Measurements from ENCODE around the gene ASB2.

Gene ASB2

DNA sequence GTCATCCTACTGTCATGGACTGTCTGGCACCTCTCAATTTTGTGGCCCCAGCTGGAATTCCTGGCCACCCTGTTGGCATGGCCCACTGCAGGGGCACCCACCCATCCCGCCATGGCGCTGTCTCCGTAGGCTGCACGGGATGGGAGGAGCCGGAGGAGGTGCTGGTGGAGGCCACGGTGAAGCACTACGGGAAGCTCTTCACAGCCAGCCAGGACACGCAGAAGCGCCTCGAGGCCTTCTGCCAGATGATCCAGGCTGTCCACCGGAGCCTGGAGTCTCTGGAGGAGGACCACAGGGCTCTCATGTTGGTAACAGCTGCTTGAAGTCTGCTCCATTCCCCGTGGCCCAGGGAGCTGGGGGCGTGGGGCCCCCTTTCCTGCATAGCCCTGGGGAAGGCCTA lies 24.6 kb upstream of the ASB2 start:
- no peak for DNase-seq

DNA sequence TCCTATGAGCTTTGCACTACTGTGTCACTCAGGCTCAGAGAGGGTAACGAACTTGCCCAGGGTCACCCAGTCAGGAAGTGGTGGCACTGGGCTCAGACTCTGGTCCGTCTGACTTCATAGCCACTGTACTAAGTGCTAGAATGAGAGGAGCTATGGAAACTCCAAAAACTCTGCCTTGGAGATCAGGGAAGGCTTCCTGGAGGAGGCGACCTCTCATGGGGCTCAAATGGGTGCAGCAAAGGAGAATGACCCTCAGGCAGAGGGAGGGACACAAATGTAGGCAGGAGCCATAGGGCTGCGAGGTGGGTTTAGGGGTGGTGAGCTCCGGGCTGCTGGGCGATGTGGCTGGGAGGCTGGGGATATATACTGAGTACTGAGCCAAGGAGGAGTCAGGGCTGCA lies 23.9 kb upstream of the ASB2 start:
- no peak for DNase-seq

DNA sequence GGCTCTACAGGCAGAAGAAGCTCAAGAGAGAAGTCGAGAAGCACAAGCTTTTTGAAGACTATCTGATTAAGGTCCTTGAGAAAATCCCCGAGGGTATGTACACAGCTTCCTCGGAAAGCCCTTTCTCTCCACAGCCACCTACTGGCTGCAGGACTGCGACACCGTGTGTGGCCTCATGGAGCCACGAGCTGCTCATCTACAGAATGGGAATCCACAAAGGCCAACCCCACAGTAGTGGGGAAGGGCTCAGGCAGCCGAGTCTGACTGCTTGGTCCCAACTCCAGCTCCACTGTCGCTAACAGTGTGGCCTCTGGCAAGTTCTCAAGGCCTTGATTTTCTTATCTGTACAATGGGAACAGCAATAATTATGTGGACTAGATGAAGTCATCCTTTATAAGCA lies 23.2 kb upstream of the ASB2 start:
- no peak for DNase-seq

DNA sequence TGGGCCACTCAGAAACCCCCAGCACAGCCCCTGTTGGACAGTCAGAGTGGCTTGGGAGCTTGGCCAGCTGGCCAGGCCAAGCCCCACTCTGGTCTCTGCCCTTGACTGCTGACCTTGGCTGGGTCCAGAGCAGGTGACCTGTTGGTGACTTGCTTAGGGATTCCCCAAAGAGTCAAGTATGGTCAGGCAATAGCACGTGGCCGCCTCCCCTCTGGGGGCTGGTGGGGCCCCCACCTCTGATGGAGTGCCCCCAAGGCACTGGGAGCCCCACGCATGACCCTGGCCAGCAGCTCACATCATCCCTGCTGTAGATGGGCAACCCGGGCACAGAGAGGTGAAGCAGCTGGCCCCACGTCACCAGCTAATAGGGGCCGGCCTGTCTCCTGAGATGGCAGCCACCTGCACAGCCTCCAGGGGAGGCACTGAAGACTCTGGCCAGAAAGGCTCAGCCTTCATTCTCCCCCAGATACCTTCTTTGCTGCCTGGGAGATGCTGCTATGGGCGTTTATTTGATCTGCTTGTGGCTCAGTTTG lies 22.6 kb upstream of the ASB2 start:
- no peak for DNase-seq

DNA sequence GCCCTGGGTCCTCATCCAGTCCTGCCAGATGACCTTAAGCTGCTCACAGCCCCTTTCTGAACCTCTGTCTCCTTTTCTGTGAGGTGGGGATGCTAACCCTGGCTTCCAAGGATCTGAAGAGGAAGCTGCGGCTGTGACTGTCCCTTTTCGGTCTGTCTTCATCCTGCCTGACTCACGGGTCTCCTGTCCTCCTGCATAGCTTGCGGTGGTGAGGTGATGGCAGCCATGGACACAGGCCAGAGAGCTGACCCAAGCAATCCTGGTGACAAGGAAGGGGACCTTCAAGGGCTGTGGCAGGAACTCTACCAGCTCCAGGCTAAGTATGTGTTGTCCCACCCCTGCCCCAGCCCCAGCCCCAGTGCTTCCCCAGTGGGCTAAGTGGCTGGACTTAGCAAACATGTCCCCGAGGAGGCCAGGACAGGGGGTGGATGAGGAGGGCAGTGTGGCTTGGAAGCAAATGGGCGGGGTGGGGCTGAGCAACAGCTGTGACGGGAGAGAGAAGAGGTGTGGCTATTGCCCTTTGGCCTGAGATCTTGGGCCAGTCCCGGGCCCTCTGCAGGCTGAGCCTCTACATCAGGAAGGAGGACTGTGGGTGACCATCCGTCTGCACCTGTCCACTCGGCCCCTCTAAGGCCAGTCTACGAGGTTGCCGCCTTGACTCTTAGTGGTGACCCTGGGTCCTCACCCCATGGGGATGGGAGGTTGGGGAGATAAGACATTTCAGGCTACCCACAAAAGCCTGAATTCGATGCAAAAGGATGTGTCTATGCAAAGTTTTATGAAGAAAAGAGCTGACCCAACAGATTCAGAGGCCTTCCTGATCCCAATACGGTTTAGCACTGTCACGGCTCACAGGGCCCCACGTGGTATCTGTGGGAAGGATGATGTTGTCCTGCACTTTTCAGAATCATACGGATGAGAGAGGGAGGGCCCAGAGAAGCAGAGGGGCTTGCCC lies 21.8 kb upstream of the ASB2 start:
- DNase-seq, result no peak

DNA sequence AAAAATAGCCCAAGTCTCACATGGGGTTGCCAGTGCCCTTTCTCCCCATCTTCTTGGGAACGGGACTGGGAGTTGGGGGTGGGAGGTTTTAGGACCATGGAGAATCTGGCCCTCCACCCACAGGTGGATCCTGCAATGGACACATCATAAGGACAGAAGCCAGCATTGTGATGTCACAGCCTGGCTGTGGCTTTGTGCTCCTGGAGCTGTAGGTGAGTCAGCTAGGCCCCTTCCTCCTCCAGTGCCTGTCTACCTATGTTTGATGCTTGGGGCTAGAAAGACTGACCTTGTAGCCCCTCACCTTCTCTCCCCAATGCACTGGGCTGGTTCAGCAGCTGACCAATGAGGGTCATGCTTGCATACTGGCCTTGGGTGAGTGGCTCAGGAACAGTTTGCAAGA lies 20.7 kb upstream of the ASB2 start, which contains the start of gene CCDC197:
Gene CCDC197 (plus strand): TSS at position 220 of the 400 bp plus-strand sequence. CDS start 831 bp downstream, outside the sequence.
- no peak for DNase-seq

DNA sequence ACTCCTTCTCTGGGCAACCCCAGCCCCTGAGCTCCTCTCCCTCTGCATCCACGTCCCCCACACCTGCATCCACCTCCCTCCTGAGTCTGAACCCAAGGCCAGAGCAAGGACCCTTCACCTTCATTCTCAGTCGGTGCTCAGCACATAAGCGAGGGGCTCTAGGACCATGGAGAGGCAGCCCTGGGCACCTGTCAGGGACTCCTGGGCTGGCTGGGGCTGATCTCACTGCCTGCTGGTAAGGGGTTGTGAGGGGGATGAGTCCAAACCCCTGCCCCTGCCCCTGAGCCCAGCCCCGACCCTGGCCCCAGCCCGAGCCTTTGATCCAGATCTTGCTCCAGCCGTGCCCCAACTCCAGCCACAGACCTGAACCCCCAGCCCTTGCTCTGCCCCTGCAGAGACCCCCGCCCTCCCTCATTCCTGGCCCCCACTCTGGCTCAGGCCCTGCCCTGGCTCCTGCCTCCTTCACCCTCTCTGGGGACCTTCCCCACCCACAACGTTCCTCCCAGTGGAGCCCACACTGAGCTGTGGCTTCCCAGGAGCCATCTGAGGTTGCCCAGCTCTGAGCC lies 19.8 kb upstream of the ASB2 start:
- DNase-seq, result no peak

DNA sequence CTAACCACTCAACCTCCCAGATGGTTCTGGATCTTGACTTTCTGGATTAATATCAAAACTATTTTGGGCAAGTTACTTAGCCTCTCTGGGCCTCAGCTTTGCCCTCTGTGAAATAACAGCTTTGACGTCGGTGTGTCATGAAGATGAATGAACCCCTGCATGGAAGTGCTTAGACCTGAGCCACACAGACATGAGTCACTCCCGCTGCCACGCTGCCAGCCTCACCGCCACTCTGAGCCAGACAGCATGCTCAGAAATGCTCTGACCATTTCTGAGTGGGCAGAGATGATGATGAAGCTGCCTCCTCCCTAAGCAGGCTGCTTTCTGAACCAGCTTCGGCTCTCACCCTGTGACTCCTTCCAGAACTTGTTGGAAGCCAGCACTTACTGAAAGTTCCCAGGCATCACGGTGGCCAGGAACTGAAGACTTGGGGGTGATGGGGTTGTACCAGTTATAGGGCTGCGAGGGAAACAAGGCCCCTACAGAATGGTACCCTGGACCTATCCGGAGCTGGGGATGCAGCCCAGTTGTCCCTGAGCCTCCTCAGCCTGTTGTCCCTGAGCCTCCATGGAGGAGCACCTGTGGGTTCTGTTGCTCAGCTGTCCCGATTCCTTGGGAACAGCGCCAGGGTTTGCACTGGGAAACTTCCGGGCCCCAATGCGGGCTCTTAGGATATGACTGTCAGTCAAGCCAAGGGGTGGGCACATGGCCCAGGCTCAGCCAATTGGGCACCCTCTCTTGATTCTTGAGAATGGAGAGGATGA lies 18.7 kb upstream of the ASB2 start:
- DNase-seq, result no peak

DNA sequence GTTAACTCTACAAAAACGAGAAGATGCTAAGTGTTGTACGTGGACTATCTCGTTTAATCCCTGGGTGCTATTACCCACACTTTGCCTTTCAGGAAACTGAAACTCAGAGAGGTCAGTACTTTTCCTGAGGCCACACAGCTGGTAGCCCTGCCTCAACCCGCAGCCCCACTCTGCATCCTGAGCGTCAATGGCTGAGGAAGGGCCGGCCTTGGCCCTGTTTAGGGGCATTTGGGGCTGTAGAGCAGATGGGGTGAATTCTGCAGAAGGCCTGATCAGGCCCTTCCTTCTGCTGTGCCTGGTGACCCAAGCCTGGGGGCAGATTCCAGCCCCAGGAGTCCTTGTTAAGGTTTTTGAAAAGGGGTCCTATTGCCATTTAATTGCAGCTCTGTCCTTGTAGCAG lies 17.0 kb upstream of the ASB2 start:
- DNase-seq, result no peak

DNA sequence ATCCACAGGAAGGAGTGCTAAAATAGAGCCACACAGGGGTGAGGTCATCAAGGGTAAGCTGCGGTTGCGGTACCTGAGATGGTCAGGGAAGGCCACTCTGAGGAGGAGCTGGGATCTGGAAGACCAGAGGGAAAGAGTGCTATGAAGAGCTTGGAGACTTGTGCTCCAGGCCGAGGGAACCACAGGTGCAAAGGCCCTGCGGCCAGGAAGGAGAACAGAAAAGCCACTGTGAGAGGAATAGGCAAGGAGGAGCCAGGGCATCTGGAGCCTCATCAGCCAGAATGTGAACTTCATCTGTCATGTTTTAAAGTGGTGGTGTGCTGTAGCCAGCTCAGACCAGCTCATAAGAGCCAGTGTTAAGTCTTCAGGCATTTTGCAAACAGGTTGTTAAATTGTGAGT lies 15.3 kb upstream of the ASB2 start:
- no peak for DNase-seq

DNA sequence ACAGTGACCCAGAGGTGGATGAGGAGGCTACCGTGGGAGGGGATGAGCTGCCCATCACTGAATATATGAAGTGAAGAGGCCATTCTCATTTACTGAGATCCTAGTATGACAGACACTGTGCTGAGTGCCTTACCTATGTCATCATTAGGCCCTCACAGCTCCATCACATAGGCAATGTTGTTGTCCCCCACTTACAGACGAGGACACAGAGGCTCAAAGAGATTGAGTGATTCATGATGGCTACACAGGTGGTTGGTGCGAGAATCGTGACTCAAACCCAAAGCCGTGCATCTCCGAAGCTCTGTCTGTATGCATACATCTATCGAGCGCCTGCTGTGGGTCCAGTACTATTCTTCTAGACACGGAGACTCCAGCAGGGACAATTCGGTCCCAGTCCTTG lies 14.8 kb upstream of the ASB2 start:
- no peak for DNase-seq

DNA sequence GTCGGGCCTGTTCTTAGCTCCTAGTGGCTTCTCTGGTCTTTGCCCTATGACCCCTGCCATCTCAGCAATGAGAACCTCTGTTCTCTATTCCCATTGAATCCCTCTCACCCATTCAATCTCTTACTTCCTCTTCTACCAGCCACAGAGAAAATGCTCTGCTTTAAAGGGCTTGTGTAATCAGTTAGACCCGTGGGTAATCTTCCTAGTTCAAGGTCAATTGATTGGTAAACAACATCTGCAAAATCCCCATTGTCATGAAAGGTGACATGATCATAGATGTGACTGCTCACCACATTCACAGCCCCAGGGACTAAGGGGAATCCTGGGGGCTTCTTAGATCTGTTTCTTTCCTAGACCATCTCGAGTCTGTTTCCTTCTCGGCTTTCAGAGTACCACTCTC lies 13.6 kb upstream of the ASB2 start:
- DNase-seq, result no peak

DNA sequence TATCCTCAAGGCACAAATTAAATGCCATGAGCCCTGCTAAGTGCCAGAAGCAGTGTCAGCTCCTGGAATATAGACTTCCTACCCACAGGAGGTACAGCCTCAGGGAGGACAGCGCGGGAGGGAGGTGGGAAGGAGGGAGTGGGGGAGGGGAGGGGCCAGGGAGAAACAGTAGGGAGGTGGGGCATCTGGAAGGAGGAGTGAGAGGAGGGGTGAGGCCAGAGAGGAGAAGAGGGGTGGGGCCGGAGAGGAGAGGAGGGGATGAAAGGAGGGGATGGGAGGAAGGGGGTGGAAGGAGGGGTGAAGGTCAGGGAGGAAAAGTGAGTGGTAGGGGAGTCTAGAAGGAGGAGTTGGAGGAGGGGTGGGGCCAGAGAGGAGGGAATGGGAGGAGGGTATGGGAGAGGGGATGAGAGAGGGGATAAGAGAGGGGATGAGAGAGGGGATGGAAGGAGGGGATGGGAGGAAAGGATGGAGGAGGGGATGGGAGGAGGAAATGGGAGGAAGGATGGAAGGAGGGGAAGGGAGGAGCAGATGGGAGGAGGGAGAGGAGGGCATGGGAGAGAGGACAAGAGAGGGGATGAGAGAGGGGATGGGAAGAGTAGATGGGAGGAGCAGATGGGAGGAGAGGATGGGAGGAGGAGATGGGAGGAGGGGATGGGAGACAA lies 11.6 kb upstream of the ASB2 start:
- no peak for DNase-seq

DNA sequence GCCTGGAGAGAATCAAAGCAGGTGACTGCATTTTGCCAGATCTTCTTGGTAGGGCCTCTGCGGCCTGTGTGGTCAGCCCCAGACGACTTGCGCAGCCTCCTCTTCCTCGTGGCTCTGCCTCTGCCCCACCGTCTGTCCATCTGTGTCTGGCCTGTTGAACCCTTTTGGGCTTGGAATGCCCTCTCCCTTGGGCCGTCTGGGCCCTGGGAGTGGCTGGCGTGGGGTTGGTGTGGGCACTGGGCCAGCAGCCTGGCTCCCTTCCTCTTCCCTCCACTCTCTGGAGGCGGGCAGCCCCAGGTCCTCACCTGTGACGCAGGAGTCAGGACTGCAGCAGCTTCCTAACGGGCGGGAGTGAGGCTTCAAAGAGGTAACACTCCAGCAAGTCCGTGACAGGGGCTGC lies 11.0 kb upstream of the ASB2 start:
- DNase-seq, result no peak

DNA sequence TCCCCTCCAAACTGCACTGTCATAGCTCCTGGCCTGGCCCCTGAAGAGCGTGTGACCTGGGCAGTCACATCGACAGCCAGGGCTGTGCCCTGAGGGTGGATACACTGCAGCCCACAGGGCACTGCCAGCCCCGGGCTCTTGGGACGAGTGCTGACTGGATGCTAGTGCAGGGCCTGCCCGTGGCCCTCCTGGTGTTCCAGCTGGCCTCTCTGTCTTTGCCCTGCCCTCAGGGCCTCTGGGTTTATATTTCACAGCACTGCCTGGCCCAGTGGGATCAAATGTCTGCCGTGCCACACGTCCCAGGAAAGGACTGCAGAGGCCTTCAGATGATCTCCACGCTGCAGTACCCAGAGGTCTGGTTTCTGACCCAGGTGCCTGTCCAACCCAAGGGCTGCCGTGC lies 10.6 kb upstream of the ASB2 start:
- no peak for DNase-seq

DNA sequence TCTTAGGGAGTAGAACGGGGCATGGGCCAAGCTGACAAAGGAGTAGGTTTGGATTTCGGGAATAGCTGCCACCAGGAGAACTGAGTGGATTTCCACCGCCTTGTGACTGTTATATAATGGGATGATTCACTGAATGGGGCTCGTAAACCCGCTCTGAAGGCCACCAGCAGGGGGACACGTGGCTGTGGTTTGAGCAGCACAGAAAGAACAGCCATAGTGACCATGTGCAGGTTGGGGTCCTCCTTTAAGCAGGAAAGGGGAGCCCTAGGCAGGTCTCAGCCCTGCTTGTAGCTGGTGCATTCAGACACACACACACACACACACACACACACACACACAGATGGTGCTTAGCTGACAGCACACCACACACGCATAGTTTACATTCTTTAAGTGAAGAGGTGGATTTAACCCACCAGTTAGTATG lies 8.6 kb upstream of the ASB2 start:
- no peak for DNase-seq

DNA sequence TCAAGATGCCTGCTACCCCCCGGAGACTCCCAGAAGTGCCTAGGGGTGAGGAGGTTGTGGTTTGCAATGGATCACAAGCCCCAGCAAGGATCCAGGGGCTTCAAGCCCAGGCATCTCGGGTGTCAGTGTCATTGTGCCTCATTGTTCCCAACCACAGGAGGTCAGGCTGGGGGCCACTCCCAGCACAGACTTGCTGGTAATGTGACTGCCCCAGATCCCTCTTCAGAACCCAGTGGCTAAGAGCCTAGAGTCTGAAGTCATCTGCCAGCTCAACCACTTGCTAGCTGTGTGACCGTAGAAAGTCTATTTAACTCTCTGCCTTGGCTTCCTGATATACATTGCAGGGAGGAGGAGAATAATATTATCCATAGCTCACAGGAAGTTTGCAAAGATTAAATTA lies 7.7 kb upstream of the ASB2 start:
- no peak for DNase-seq

DNA sequence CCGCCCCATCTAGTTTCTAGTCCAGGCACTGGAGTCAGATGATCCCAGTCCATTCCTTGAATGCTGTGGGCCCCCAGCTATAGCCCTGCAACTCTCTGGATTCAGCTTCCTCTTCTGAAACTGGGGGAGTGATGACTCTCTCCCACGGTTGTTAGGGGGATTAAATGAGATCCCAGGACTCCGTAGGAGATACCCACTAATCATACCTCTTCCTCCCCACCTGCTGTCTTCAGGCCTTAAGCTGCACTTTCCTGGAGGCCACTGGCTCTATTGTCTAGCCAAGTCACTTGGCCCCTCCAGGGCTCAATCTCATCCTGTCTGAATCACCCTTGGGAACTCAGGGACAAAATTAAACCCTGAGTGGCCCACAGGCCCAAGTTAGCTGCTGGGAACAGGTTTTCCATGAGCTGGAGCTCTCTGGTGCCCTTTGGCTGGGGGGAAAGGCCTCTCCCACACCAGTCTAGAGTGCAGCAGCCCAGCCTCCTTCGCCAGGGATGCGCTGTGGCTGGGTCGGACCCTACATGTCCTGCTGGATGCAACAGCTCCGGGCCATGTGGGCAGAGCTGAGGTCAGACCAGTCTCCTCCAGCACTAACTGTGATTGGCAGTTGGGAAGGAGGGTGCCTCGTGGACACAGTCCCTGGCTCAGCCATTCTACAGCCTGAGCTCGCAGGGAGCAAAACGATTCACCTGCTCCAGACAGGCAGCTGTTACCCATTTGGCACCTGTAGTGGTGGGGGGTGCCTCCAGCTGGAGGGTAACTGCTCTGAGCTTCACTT lies 6.0 kb upstream of the ASB2 start:
- DNase-seq, result no peak

DNA sequence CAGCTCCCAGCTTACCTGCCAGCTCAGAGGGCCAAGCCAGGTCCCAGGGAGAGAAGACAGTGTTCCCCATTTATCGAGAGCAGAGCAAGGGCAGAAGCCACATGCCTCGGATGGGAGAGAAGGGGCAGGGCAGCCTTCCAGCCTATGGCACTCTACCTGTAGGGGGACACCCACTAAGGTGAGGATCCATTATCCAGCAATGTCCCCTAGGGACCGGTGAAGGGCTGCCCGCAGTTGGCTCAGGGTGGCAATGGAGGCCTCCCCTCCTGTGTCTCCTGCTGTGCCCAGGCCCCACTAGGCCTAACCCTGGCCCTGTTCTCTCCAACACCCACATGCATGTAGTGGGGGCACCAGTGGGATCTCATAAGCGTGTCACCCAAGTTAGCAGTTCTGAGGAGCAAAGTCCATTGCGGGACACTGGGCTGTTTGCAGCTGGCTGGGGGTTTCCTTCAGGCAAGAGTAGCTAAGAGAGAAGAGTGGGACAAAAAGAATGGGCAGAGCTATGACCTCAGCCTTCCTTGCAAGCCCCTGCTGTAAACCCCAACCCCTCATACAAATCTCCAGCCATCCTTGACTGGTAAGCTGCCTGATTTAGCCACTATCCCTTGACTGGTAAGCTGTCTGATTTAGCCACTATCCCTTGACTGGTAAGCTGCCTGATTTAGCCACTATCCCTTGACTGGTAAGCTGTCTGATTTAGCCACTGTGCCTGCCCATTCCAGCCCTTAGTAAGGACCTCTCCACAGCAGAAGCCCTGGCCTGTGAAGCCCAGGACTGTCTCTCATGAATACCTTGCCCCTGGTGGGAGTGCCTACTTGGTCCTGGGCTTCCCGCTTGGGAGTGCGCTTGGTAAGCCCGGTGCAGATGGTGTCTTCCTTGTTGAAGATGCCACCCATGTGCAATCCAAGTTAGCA lies 5.2 kb upstream of the ASB2 start:
- DNase-seq, result no peak

DNA sequence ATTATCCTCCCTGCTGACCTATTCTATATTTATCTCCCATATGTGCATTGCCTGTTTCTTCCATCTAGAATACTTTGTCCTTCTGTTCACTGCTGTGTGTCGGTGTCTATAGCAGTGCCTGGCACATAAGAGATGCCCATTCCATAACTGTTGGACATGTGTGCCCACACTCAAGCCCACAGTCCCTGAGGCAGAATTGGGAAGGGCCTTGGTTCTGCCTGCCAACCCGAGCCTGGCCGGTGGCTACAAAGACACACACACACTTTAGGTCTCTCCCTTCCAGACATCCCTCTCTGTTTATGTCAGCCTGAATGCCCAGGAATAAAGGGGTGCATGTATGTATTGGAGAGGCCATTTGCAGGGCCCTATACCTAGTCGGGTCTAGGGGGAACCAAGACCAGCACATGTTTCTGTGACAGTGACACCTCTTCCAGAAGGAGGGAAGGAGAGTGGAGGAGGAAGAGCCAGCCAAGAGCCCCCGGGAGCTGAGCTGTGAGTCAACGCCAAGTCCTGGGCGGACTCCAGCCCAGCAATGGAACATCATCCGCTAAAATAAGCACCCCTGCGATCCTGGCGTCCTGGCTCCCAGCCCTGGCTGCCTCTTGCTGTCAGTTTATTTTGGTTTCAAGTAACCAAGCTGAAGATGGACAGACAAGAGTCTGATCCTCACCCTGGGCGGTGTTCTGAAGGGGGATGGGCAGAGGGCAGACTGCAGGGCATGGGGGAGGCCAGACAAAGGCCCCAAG lies 4.3 kb upstream of the ASB2 start:
- no peak for DNase-seq

Data from T-helper 9 cell (primary cell).